ENCODE data around the gene ACO2.
"Not testable (repeated sequence)": the region's sequence is repeated elsewhere in the genome, so short reads cannot be mapped to it uniquely, and the experiment has no call there.

- TF ChIP-seq EZH2 (IDR thresholded peaks at IDR 0.05; ENCODE audit: borderline replicate concordance, low read depth, low read length, poor library complexity, severe bottlenecking): not testable (repeated sequence)
- TF ChIP-seq, protein P1, sequence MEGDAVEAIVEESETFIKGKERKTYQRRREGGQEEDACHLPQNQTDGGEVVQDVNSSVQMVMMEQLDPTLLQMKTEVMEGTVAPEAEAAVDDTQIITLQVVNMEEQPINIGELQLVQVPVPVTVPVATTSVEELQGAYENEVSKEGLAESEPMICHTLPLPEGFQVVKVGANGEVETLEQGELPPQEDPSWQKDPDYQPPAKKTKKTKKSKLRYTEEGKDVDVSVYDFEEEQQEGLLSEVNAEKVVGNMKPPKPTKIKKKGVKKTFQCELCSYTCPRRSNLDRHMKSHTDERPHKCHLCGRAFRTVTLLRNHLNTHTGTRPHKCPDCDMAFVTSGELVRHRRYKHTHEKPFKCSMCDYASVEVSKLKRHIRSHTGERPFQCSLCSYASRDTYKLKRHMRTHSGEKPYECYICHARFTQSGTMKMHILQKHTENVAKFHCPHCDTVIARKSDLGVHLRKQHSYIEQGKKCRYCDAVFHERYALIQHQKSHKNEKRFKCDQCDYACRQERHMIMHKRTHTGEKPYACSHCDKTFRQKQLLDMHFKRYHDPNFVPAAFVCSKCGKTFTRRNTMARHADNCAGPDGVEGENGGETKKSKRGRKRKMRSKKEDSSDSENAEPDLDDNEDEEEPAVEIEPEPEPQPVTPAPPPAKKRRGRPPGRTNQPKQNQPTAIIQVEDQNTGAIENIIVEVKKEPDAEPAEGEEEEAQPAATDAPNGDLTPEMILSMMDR (conservative IDR thresholded peaks at IDR 0.05; ENCODE audit: low read depth, low read length): not testable (repeated sequence)
Observed at GRCh38 chr22:41440511-41440910, 28.4 kb upstream of the ACO2 start.
